HG03565 (cell line): ENCODE measurements around the gene CREBBP.
"Not testable (repeated sequence)": the region's sequence is repeated elsewhere in the genome, so short reads cannot be mapped to it uniquely, and the experiment has no call there.

ENCODE experiments used
- ATAC-seq: cut with Tn5 transposase; IDR thresholded peaks from one replicate; pipeline ENCODE4 v1.9.1; 2021; ENCODE audit warnings: mild to moderate bottlenecking, moderate library complexity; ENCODE audit not compliant: unreplicated experiment

Gene CREBBP

DNA sequence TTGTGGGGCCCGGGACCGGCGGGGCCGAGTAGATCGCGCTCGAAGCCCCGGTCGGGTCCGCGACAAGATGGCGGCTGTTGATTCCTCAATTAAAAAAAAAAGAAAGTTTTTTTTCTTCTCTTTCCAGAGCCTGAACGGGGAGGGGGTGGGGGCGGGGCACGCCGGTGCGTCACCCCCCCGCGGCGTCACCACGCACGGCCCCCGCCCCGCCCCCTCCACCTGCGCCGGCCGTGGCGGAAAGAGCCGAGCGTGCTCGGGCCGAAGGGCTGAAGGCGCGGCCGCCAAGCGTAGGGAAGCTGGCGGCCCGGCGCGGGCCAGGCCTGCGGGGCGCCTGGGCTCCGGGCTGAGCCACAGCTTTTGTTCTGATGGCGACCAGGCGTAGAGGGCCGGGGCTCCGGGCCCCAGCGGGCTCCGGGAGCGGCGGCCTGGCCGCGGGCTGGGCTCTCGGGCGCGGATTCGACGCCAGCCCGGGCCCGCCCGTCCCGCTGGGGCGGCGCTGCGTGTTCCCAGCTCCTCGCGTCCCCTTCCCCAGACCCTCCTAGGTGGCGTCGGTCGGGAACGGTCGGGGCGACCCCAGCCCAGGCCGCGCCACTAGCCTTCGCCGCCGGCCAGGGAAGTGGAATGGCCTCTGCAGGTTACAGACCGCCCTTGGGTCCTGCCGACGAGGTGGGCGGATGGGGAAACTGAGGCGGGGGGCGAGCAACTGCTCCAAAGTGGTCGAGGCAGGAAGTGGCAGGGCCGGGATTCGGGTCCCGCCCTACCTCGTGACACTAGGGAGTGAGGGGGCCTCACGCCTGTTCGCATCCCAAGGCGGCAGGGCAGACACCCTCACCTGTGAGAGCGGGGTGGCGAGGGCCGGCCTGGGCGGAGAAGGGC lies at the start of gene CREBBP:
Gene CREBBP, minus strand, starts transcription at position 91 of the 876 bp plus-strand sequence. CDS start 797 bp downstream, outside the sequence.
- peak; percentile 78 for ATAC-seq

DNA sequence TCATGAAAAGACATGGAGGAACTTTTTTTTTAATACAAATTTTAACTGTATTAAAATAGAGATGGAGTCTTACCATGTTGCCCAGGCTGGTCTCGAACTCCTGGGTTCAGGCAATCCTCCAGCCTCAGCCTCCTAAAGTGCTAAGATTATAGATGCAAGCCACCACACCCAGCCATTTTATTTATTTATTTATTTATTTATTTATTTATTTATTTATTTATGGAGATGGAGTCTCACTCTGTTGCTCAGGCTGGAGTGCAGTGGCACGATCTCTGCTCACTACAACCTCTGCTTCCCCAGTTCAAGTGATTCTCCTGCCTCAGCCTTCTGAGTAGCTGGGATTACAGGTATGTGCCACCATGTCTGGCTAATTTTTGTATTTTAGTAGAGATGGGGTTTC lies 46.6 kb upstream of the CREBBP start:
- not testable (repeated sequence) for ATAC-seq

DNA sequence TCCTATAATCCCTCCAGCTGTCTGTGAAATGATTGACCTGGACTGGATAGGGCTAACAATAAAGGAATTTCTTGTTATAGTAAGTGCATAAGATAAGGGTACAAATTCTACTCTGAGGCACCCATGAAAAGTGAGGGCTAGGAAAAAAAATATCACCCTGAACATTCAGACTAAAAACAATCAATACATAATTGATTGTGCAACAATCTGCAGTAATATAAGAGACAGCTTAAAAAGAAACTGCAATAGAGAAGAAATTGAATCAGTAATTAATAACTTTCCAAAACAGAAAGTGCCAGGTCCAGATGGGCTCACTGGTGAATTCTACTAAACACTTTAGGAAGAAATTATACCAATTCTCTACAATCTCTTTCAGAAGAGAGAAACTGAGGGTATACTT lies 44.2 kb upstream of the CREBBP start:
- no peak for ATAC-seq

DNA sequence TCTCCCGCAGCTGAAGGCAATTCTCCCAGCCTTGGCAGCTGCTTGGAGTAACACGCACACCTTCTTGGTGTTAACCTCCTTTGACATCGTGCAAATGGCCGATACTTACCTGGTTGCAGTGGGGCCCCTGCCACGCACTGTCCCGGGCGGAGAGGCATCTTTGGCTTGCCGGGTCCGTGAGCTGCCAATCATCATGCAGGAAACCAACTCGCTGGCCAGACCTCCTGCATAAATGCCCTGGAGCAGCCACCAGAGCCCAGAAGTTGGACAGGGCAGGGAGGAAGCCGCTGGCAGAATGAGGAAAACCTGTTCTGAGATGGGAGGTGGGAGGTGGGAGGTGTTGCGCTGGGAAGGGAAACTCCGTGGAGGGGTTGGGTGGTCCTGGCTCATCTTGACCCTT lies 41.7 kb upstream of the CREBBP start:
- ATAC-seq = no peak

DNA sequence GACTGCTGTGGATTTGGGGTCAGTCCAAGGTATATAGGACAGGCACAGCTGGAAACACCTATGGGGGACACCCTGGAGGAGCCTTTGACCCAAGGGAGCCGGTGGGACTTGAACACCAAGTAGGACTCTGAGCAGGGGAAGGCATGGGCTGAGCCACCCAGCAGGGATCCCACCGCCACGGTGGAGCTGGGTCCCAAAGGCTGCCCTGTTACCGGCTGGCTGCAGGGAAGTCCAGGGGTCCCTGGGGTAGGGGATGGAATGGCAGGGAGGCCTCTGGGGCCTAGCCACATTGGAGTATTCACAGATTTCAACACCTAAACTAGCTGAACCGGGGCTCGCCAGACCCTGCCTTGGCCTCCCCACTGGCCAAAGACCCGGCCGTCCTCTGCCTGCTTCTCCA lies 39.7 kb upstream of the CREBBP start:
- no peak for ATAC-seq

DNA sequence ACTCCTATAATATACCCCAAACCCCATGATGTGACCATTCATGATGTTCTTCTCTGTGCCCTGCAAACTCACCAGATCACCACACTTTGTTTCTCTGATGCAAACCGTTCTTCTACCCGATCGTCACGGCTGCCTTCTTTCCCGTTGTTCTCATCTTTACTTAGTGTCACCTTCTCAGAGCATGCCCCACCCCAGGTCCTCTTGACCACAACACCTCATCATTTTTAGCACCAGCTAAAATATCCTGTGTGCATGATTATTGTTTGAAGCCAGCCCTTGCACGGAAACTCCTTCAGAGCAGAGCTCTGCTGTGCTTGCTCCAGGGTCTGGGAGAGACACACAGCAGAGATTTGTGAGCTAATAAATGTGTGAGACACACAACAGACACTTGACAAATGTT lies 38.9 kb upstream of the CREBBP start:
- ATAC-seq = no peak

DNA sequence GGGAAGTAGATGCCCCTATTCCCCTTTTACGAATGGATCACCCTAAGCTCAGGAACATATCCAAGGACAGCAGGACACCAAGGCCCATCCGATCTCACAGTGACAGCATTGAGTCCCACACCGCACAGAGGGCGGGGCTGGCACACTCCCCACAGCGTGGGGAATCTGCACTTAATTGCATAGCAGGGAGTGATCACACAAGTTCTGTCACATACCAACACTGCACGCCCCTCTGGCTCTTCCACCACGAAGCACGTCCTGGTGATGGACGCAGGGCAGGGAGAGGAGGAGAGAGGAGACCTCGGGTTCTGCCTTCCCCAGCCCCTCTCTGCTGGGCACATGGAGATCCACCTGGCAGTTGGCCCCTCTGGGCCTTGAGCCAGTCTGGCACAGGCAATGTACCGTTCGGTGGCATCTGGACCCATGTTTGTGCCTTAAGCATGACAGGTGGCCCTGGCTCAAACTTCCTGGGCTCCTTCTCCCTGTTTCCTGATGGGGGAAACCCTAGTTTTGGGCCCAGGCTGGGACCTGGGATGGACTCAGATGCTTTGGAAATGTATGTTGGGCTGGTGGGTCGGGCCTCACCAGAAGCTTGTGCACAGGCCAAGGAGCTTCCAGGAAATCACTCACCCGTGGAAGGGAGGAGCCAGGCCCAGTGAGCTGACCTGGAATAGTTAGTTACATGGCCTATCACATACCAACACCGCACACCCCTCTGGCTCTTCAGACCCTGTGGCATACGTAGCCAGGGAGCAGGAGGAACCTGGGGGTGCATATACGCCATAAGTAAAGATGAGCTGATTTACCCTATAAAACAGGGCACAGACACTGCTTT lies 35.1 kb upstream of the CREBBP start:
- ATAC-seq = no peak

DNA sequence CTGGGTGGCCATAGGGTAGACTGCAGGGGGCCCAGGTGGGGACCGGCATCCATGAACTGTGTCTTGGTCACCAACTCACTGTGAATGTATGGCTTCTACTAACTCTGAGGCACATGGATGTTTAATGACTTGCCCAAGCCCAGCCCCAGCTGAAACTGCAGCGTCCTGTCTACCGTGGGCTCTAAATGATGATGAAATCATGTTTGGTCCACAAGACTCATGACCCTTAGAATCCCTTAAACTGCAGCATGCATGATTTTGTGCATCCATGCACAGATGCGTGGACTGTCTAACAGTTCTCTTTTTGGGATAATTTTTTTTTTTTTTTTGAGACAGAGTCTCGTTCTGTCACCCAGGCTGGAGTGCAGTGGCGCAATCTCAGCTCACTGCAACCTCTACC lies 32.4 kb upstream of the CREBBP start:
- no peak for ATAC-seq

DNA sequence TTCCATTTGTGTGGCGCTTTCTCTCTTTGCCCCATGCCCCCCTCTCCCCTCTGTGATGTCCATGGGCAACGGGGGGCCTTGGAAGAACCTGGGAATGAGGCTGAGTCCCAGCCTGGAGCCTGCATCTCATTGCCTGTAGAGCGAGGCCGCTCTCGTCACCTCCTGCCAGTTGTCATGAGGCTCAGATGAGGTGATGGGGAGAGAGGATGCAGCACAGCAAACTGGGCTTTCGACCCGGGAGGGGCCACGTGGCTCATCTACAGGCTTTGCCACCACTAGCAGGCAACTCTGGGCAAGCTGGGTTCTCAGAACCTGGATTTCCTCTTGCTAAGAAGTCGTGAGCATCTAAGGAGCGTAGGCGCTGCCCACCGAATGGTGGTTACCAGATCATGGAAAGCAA lies 31.9 kb upstream of the CREBBP start:
- ATAC-seq = no peak

DNA sequence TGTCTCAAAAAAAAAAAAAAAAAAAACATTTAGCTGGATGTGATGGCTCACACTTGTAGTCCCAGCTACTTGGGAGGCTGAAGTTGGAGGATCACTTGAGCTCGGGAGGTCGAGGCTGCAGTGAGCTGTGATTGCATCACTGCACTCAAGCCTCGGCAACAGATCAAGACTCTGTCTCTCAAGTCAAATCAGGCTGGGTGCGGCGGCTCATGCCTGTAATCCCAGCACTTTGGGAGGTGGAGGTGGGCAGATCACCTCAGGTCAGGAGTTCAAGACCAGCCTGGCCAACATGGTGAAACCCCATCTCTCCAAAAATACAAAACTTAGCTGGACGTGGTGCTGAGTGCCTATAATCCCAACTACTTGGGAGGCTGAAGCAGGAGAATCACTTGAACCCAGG lies 31.2 kb upstream of the CREBBP start:
- ATAC-seq = not testable (repeated sequence)

DNA sequence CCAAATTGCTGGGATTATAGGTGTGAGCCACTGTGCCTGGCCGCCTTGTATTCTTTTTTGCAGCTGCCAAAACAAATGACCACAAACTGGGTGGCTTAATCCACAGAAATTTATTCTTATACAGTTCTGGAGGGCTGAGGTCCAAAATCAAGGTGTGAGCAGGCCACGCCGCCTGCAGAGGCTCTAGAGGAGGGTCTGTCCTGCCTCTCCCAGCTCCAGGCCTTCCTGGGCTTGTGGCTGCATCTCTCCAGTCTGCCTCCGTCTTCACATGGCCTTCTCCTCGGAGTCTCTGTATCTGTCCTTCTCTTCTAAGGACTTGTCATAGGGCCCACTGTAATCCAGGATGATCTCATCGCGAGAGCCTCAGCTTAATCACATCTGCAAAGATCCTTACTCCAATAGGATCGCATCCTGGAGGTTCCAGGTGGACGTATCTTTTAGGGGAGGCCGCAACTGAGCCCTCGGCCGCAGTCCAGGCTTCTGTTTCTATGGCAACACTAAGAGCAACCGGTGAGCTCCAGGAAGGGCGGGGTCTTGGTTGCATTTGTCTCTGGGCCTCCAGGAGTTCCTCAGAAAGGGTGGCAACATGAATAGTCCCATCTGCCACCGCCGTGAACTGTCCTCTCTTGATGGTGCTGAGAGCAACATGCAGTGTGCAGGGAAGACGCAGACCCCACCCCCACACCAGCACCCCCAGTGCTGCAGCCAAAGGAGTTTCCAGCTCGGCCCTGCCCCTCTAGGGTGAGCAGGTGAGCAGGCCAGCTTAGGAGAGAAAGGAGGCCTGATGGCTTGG lies 29.5 kb upstream of the CREBBP start:
- ATAC-seq = no peak

DNA sequence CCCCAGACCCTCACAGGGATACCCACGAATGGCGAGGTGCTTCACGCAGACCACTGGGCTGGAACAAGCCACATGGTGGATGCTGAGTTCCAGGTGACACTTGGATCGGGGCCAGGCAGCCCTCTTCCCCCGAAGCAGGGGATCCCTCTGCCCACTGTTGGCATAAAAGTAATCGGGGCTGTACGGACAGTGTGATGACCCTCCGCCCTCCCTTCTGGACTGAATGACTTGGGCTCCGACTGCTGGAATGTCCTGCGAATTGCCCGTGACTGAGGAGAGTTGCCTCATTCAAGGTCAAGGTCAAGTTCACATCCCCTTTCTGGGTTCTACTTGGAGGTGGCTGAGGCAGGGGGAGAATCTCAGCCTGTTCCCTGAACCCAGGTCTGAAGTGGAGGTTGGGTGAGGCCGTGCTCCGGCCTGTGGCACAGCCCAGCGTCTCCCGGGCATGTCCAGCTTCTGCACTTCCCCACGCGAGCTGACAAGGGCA lies 28.5 kb upstream of the CREBBP start:
- no peak for ATAC-seq

DNA sequence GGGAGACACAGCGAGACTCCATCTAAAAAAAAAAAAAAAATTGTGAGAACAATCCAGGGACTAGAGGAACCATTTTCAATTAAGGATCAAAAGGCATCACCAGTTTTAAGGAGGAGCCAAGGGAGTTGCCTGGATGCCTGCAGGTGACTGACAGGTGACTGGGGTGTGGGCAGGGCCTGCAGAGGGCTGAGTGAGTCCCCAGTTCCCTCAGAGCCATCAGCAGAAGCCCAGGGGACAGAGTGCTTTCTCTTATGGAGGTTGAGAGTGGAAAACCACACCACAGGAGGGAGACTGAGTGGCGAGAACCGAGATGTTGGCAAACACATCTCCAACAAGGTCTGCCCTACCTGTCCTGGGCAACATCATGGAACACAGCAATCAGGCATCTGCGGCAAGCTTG lies 27.1 kb upstream of the CREBBP start:
- no peak for ATAC-seq

DNA sequence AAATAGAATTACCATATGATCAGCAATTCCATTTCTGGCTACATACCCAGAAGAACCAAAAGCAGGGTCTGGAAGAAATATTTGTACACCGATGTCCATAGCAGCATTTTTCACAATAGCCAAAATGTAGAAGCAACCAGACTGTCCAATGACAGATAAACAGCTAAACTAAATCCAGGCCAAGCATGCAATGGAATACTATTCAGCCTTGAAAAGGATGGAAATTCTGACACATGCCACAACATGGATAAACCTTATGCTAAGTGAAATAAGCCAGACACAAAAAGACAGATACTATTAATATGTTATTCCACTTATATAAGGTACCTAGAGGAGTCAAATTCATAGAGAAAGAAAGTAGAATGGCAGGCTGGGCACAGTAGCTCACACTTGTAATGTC lies 25.9 kb upstream of the CREBBP start:
- no peak for ATAC-seq

DNA sequence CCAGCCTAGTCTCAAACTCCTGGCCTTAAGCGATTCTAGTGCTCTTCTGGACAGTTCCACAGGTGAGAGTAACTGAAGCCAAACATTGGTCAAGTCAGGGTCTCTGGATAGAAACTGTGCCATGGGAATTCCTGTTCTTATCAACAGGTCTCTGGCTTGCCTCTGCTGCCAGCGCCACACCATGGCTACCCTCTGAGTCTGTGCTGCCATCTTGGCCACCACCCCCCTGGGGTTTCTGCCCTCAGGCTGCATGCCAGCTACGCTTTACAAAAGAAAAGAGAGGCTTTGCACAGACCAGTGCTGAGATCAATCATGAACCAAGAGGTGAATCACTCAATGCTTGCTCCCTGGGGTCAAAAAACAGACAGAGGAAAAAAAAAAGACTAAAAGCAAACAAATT lies 24.4 kb upstream of the CREBBP start:
- ATAC-seq = no peak

DNA sequence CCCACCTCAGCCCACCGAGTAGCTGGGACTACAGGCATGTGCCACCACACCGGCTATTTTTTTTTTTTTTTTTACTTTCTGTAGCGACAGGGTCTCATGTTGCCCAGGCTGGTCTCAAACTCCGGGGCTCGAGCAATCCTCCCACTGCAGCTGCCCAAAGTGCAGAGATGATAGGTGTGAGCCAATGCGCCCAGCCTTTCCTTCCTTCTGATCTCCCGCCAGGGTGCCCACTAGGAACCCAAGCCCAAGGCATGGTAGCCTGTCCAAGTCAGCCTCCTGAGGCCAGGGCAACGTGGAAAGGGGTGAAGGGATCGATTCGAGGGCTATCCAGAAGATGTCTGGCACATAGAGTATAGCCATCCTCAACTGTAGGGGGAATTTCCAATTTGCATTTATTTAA lies 9.6 kb upstream of the CREBBP start:
- no peak for ATAC-seq

DNA sequence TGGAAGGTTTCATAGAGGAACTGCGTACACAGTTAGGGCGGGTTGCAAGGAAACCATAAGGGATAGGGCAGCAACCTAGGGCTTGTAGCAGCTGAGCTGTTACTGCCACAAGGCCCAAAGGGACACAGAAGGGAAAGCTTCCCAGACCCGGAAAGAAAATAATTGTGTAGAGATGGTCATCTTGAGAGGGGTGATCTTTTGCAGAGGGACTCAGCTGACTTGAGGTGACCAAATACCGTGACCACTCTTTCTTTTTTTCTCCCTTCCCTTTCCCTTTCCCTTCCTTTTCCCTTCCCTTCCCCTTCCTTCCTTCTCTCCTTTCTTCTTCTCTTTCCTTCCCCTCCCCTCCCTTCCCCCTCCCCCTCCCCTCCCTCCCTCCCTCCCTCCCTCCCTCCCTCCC lies 8.5 kb upstream of the CREBBP start:
- ATAC-seq = no peak

DNA sequence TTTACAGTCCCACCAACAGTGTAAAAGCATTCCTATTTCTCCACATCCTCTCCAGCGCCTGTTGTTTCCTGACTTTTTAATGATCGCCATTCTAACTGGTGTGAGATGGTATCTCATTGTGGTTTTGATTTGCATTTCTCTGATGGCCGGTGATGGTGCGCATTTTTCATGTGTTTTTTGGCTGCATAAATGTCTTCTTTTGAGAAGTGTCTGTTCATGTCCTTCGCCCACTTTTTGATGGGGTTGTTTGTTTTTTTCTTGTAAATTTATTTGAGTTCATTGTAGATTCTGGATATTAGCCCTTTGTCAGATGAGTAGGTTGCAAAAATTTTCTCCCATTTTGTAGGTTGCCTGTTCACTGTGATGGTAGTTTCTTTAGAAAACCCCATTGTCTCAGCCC lies 5.5 kb upstream of the CREBBP start:
- not testable (repeated sequence) for ATAC-seq

DNA sequence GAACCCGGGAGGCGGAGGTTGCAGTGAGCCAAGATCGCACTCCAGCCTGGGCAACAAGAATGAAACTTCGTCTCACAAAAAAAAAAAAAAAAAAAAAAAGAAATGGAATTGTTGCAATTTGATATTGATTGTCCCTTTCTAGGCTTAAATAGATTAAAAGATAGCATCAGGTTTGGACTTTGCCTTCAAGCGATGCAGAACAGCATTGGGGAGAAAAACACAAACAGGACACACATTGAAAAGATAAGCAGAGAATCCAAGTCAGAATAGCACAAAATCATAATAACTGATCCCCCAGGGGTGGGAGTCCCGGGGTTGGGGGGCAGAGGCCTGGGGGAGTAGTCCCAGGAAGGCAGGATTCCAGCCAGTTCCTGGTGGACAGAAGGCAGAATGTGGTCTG lies 3.9 kb upstream of the CREBBP start:
- ATAC-seq = no peak

DNA sequence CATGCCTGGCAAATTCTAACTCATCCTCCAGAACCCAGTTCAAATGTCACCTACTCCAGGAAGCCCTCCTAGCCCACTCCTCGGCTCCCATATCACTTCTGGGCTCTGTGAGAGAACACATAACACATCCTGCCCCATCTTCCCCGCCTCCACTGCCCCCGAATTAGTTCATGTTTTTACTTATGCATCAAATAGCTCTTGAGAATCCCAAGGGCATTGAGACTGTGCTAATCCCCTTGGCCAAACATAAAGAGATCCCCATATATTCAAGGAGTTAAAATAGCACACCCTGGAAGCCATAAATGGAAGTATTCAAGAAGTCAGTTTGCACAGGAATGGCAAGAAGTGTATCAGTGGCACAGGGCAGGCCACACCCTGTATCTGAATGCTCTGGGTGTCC lies 2.0 kb upstream of the CREBBP start:
- ATAC-seq = no peak

DNA sequence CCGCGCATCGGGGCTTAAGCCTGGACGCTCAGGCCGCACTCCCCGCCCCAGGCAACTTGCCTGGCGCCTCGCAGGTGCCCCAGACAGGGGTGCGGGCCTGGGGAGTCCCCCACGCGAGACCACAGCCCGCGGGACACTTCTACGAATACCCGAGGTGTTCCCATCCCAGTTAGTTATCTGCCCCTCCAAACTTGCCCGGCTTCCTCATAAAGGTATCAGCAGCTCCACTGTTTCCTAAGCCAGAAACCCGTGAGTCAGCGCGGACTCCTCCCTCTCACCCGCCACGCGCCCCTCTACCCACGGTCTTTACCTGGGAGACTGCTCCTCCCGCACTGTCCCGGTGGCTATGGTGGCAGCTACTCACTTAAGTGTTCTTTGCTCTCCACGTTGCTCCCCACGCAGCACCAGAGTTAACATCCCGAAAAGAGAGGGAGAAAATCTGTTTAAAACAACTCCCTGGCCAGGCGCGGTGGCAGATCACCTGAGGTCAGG lies 1.0 kb upstream of the CREBBP start:
- no peak for ATAC-seq
